EH (cell line): Measurements from ENCODE around the gene CGNL1.

ENCODE experiments used
- DNase-seq: peaks from one replicate; pipeline ENCODE4 v3.0.0-alpha.2; 2015; ENCODE audit warnings: low read depth

CGNL1 gene

DNA sequence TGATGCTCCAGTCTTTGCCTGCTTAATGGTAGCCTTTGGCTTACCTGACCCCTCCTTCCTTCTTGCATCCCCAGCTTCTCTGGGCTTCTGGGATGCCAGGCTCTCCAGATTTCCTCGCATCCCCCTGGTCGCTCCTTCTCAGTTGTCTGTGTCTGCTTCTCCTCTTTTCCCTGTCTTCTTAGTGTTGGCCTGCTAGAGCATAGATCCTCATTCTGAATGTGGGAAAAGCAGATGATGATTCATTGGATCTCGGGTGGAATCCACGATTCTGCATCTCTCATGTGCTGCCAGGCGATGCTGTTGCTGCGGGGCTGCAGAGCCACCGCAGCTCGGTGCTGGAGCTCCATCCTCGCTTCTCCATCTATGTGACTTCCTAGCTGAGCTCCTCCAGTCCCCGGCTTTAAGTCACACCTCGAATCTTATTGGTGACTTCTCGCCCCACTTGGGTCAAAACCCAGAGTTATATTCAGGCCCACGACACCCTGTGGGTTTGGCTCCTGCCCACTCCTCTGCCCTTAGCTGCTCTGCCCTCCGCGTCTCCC lies 47.4 kb downstream of the CGNL1 start:
- no peak for DNase-seq

DNA sequence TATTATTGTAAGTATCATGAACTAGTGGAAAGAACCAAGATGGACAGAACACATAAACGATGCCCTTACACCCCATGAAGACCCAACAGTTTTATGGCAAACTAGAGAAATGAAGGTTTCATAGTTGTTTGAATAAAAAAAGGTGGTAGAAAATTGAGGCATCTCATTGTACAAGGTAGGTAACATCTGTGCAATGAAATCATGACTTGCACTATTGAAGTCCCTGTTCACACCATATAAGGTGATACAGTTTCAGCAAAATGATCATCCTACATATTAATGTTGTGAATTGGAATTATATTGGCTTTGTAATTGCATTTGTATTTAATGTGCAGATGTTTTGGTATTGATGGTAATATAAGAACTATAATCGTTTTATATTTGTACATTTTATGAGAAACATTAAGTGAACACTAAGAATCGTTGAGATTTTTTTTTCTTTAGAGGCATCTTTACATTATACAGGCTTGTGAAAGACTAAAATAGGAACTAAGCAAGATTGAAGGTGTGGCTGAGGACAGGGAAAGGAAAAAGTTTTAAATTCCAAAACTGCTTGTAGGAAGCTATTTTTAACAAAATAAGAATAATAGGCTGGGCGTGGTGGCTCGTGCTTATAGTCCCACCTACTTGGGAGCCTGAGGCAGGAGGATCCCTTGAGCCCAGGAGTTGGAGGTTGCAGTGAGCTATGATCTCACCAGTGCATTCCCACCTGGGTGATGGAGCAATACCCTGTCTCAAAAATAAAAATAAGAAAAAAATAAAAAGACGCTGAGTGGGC lies 48.5 kb downstream of the CGNL1 start:
- DNase-seq, result no peak

DNA sequence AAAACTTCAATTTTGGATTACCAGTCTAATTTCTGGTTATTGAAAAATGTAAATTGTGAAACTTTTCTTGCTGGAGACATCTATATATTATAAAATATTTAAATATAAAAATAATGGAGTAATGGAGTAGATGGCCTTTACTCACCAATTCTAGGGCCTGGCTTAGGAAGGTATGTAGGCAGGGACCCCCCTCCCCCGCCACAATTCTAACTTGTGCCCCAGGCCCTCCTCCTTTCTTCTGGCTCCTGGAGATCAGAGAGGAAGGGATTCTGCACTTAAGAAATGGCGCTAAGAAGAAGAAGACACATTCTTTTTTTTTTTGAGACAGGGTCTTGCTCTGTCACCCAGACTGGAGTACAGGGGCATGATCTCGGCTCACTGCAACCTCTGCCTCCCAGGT lies 49.5 kb downstream of the CGNL1 start:
- no peak for DNase-seq

DNA sequence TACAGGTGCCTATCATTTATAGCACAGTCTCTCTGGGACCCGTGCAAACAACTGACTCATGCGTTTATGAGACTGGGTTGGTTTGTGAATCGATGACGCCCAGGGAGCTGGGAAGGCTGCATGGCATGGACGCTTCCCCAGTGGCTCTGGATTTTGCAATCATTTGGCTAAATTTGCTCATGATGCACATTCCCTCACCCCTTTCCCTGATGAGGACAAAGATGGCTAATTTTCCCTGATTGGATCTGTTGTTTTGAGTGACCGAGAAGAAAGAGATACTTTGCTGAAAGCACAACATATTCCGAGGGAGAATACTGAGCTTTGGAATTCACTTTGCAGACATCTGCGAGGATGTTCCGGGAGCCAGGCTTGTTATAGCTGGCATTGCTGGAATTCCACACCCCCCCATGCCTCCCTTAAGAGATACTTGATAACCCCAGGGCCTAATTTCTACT lies 51.1 kb downstream of the CGNL1 start:
- peak; percentile 80 for DNase-seq

DNA sequence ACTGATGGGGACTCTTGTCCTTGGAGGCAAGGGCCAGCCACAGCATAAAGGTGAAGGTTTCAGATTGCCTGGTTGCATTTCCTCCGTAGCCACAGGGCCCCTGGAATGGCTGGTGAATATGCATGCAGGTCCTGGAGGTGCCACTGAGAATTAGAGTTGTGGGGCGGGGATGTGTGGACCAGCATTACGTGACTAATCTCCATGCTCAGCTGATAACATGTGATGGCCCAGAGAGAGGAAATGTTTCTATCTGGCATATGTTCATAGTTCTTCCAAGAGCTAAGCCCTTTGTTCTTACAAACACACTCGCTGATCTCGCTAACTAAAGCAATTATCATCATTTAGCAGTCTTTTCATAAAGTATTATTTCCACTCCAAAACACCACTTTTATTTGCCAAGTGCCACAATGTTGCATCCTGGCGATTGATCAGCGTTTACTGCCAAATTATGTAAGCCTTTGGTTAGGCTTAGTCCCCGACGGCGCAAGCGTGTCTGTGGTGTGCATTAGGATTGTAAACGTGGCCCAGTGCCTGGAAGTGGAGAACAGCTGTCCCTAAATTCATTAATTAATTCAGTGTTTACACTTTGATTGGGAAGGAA lies 55.9 kb downstream of the CGNL1 start:
- no peak for DNase-seq

DNA sequence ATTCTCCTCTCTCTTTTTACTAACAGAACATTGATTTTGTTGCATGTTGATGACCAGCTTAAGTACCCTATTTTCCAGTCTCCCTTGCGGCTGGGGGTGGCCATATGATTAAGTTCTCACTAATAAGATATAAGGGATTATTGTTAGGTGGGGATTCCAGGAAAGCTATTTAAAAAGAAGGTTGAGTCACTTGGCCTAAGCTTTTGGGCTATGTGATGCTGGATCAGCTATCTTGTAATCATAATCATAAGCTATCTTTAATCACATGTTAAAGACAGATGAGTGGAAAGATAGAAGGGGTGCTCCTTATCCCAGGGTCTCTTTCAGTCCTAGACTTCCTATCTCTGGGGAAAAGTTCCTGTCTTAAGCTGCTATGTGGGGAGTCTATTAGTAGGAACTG lies 59.9 kb downstream of the CGNL1 start:
- DNase-seq, result no peak

DNA sequence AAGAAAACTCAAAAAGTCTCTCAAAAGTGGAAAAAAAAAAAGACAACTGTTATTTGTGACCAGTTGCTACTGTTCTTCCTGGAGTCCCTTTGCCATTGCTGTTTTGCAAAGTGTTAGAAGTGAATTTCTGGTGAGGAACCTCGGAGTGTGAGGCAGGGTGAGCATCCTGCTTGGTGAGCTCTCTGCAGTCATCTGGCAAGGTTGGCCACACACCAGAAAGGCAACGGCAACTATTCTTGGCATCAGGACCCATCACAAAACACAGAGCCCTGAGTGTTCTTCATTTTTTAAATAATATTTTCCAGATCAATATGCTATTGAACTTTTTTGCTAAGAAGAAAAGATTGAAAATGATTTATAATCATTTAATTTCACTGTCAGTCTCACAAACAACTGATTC lies 60.7 kb downstream of the CGNL1 start:
- DNase-seq, result peak; percentile 18

DNA sequence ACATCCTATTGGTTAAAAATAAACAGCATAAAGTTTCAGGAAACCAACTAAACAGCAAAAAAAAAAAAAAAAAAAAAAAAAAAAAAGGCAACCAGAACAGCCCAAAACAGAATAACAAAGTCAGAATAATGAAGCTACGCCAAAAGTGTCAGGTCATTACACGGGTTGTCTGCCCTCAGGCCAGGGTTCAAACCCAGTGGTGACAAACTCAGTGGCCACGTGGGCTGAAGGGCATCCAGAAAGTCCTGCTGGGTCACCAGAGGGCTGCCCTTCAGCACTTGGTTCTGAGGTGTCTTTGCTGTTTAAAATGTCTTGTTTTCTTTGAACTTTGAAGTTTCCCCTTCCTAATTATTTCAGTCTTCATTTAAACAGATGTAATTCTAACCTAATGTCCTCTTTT lies 61.3 kb downstream of the CGNL1 start:
- DNase-seq, result no peak

DNA sequence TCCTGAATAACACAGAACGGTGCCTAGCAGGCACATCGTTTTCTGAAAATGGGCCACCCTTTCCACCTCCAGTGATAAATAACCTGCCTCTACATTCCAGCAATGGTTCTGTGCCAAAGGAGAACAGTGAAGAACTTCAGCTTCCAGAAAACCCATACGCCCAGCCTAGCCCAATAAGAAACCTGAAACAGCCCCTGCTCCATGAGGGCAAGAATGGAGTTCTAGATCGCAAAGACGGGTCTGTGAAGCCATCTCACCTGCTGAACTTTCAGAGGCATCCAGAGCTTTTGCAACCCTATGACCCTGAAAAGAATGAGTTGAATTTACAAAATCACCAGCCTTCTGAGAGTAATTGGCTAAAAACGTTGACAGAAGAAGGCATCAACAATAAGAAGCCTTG lies 61.9 kb downstream of the CGNL1 start:
- no peak for DNase-seq

DNA sequence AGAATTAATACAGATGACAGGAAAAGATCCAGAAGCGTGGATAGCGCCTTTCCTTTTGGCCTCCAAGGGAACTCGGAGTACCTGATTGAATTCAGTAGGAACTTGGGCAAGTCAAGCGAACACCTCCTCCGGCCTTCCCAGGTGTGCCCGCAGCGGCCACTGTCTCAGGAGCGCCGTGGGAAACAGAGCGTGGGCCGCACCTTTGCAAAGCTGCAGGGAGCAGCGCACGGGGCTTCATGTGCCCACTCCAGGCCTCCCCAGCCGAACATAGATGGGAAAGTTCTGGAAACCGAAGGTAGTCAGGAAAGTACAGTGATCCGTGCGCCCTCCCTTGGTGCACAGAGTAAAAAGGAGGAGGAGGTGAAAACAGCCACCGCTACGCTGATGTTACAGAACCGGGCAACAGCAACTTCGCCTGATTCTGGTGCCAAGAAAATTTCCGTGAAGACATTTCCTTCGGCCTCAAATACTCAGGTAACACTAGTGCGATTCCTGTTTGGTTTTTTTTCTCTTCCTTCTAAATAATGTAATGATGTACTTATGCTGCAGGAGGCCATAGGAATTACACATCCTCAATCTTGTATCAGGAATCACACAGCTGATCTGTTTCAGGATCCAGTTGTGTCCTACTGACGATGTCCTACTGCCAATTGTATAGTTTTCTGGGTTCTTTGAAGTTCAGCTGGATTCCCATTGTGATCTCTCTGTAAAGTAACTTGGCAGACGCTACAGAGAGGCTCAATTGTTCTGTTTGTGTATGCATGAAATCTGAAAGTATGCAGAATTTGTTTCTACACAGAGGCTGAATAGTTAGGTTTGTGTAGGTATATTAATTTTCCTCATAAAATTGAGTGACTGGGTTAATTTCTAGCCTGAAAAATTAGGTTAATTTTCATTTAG lies 63.1 kb downstream of the CGNL1 start:
- no peak for DNase-seq

DNA sequence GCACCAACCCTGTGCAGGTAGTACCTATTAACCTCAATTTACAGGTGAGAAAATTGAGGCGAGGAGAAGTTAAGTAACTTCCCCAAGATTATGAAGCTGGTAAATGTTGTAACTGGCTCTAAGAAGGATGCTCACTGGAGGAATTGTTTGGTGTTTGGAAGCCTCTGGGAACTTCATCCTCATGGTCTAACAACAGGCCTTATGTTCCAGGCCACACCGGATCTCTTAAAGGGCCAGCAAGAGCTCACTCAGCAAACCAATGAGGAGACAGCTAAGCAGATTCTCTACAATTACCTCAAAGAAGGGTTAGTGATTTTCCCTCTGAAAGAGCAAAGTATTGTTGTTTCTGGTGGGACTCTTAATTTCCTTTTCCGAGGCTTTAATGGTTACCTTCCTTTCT lies 63.9 kb downstream of the CGNL1 start:
- DNase-seq, result no peak

DNA sequence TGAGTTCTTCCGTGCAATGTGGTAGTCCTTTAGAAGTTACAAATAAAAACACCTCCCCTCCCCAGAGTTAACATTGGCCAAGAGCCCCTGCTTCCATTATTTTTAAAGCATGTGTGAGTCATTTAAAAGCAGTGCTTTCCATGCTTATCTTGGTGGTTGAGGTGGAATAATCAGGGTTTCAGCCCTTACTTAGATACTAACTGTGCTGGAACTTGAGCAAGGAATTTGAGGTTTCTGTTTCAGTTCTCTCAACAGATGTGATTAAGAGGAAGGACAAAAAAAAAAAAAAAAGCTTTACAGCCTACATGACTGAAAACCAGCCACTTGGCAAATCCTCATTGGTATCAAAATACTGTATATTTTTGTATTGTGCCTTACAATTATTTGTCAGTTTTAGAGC lies 64.5 kb downstream of the CGNL1 start:
- DNase-seq, result peak; percentile 82

DNA sequence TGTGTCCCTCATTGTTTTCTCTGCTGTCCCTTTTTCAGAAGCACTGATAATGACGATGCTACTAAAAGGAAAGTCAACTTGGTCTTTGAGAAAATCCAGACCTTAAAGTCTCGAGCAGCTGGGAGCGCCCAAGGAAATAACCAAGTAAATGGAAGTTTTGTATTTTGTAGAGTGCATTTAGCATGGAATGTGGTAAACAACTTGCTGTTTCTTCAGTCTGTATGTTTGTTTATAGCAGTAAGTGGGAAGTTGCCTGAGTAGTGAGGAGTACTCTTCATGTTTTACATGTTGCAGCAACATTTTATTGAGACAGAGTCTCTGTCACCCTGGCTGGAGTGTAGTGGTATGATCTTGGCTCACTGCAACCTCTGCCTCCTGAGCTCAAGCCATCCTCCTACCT lies 66.0 kb downstream of the CGNL1 start:
- DNase-seq, result no peak

DNA sequence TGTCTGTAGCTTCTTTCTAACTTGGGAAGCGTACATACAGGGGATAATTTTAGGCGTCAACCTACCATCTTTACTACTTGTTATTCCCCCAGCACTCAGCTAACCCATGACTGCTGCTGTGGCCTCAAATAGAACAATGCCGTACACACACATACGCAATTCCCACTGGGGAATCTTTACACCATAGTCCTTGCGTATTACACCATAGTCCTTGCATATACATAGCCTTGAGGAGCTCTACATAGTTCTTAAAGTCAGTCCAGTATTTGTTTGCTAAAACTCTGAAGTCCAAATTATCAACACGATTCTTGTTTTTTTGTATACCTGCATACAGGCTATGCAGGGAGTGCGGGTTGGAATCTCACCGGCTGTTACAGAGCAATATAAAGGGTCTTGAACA lies 67.2 kb downstream of the CGNL1 start:
- DNase-seq, result no peak

DNA sequence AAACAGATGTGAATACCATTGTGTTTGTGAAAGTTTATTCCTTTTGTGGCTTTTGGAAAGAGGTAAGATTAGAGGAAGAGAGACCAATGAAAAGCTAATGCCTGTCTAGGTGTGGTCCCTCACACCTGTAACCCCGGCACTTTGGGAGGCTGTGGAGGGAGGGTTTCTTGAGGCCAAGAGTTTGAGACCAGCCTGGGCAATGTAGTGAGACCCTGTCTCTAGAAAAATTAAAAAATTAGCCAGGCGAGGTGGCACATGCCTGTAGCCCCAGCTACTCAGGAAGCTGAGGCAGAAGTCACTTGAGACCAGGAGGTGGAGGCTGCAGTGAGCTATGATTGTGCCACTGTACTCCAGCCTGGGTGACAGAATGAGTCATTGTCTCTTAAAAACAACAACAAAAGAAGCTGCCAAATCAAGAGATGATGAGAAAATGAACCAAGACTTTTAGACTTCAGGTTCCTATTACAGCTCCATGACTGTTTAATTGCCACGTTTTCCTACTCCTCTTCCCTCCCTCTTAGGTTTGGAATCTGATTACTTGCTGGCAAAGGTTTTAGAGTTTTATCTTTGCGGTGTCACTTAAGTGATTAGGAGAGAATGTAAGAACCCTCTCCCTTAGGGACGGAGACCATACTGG lies 68.7 kb downstream of the CGNL1 start:
- DNase-seq, result peak; percentile 48

DNA sequence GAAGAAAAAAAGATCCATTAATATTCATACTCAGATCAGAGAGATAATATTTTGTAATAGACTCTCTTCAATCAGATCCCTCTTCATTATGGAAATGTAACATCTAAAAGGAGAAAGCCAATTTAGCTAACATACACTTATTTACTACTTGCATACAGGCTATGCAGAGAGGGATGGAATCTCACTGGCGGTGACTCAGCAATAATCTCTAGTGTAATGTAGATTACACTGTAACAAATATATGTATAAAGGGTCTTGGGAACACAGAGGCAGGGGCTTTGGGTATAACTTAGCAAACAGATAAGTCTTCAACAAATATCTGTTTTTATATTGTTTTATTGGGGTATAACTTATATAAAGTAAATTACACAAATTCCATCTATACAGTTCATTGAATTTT lies 69.6 kb downstream of the CGNL1 start:
- DNase-seq, result peak; percentile 27

DNA sequence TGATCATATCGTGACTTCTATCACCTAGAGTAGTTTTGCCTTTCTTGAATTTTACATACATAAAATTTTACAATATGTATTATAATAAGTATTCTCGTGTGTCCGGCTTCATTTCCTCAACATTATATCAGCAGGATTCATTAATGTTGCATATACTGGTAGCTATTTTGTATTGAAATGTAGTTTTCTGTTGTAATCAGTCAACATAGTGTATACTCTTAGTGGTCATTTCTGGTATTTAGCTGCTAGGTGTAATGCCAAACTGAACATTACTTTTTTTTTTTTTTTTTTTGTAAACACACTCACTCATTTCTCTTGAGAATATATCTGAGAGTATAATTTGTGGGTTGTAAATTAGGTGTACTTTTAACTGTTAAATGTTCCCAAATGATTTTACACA lies 70.1 kb downstream of the CGNL1 start:
- DNase-seq, result no peak

DNA sequence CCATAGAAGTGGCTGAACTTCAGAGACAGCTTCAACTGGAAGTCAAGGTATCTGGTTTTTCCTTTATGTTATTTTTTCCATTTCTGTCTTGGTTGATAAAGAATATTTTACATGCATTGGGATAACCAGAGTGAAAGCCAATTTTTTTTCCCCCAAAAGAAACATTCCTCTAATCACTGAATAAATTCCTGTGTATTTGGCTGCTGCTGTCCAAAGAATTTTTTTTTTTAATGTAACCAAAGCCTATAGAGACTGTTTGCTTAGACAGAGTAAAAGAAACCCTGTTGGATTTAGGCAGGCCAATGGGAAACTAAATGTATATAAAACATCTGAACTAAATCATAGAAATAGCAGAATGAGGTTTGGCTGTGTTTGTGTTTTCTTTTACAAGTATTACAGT lies 75.2 kb downstream of the CGNL1 start:
- DNase-seq, result no peak

DNA sequence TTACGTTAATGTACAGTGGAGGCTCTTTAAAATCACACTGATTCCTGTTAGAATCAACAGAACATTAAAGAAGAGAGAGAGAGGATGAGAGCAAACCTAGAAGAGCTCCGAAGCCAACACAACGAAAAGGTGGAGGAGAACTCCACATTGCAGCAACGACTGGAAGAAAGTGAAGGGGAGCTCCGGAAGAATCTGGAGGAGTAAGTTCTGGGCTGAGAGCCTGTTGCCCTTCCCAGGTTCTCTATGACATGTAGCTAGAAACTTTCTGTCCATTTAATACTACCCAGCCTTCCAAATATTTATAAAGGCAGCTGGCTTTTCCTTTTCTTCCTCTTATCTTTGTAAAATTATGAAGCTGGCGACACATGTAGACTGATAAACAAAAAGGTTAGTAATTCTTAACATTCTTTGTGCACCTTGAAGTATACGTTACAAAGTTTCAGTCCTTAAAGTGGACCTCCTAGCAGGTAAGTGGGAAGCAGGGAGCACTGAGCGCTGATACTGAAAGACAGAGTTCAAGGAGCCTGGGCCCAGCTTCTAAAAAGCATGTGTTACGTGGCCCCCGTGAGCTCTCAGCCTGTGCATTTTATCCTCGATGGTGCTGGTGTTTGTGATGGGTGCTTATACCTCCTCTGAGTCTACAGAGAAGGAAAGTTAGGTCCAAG lies 75.9 kb downstream of the CGNL1 start:
- DNase-seq, result no peak

DNA sequence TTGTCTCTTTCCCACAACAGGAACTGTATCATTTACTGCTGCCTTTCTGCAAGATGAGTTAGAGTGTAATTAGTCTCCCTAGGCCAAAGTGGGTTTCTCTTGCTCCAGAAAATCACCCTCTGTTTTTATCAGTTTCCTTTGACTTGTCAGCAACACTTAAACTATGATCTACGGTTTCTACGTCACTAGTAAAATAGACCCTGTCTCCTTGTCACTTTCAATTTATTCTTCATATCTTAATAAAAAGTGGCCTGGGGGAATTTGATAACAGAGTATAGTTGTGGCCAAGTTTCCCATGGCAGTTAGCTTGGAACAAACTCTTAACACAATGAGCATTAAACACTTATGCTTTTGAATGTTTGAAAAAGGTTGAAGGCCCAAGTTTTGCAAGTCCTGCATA lies 79.6 kb downstream of the CGNL1 start:
- no peak for DNase-seq

DNA sequence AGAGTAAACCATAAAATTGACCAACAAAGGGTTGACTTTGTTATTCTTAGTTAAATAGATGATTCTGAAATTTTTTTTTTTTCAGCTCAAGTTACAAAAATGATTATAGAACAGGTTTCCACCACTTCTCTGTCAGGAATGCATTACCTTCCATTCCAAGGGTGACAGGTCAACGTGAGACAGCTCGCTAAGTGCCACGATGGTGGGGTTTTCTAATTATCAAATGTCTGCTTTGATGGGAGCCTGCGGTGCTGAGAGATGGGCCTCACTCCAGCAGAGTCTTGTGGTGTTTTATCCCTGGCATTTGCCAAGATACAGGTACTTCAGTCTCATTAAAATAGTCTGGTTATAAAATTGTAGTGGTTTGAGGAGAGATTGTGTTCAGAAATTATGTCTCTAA lies 80.3 kb downstream of the CGNL1 start:
- DNase-seq, result no peak

DNA sequence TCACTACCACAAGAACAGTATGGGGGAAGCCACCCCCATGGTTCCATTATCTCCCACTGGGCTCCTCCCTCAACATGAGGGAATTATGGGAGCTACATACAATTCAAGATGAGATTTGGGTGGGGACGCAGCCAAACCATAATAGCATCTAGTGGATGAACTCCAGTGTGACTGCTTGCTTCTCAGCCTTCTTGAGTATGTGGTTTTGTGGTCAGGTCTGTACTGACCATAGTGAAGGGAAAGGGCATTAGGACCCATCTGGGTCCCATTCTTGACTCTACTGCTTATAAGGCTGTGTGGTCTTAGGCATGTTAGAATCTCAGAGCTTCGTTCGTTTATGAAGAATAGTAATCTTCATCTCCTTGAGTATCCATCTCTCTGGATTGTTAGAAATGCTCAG lies 81.4 kb downstream of the CGNL1 start:
- no peak for DNase-seq
